NOMO-1 treated with dmso at 0.1 percent for 144 hours (cell line): ENCODE data around the gene PHPT1.
"Not testable (repeated sequence)": the region's sequence is repeated elsewhere in the genome, so short reads cannot be mapped to it uniquely, and the experiment has no call there.

Experiments
- DNase-seq: peaks from one replicate; lab custom pipeline; 2025; ENCODE audit not compliant: unreplicated experiment; lab: John Stamatoyannopoulos, UW

The PHPT1 gene

GRCh38 chr9:136849038-136849959 lies at the start of gene PHPT1:
Gene PHPT1, plus strand, starts transcription at chr9:136849409. Its CDS starts 22 bp downstream, at chr9:136849431.
- DNase-seq: peak; percentile 100

DNA sequence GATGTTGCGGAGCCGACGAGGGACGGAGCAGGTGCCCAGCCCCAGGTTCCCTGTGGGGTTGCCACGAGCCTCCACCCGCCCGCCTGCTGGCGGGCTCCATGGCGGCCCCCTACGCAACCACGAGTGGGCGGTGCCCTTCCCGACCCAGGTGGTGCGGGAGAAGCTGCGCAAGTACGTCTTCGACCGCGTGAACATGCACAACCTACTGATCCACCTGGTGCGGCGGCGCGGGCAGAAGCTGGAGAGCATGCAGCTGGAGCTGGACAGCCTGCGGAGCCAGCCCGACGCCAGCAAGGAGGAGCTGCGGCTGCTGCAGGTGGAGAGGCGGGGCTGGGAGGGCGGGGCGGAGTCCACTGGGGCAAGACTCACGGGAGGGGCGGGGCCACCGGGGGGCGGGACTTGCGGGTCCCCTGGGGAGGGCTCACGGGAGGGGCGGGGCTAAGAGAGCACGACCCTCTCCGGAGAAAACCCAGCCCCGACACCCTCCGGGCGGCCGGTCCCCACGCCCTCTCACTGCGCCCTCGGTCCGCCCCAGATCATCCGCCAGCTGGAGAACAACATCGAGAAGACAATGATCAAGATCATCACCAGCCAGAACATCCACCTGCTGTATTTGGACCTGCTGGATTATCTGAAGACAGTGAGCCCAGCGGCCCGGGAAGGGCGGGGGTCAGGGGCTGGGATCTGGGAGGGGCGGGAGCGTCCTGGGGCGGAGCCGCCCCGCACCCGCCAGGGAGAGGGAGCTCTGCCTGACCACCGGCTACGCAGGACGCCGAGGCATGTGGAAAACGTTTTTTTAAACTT lies 49.2 kb upstream of the PHPT1 start:
- peak; percentile 65 for DNase-seq

DNA sequence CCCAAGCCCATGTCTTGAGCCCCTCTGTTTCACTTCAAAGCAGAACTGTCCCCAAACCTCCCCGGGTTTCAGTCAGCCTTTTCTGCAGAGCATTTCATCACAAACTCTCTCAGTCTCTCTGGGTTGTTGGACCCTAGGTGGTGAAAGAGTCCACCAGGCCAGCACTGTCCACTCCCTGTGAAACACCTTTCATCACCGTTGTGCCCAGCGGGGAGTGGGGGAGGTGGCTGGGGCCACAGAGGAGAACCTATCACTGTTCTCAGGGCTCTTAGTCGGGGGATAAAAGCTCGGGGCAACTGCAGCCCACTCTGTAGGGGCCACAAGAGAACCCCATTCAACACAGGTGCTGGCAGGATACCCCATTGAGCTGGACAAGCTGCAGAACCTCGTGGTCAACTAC lies 46.9 kb upstream of the PHPT1 start:
- DNase-seq: no peak

GRCh38 chr9:136803009-136803550 lies 46.1 kb upstream of the PHPT1 start:
- not testable (repeated sequence) for DNase-seq

DNA sequence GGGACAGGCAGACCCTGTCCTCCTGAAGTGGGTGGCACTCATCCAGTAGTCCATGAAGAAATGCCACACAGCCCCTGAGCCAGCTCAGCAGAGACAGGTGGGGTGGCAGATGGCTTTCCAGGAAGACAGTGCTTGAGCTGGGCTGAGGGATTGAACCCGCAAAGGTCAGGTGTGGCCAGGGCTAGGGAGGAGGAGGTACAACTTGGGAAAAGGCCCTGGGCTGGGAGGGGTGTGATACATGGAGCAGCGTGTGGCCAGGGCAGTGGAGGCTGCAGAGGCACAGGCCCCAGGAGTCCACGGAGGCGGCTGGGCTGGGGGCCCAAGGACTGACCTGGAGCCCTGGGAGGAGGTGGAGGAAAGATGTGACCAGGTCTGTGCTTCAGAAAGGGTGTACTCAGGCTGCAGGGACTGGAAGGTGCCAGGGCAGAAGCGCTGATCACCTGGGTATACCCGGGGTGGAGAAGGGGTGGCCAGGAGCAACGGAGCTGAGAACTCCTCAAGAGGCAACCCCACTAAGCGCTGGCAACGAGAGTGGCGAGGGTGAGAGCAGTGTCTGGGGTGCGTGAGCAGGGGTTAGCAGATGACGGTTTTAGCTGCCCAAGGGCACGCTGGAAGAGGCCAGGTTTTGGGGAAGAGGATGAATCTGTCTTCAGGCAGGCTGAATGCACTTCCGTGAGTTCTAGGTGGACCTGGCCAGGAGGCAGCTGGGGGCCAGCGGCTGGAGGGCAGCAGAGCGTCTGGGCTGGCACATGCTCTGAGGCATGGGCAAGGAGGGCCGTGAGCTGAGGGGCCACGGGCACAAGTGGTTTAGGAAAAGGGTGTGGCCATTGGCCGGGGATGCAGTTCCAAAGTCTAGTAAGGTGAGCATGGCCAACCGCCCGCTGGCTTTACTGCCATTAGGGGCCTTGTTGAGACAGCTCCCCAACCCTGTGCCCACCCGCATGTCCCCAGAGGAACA lies 45.4 kb upstream of the PHPT1 start:
- DNase-seq: no peak

GRCh38 chr9:136804509-136805206 lies 44.6 kb upstream of the PHPT1 start:
- no peak for DNase-seq

- DNase-seq: no peak
Measured at GRCh38 chr9:136805207-136805740, 43.9 kb upstream of the PHPT1 start.

GRCh38 chr9:136806067-136806466 lies 43.1 kb upstream of the PHPT1 start:
- no peak for DNase-seq

DNA sequence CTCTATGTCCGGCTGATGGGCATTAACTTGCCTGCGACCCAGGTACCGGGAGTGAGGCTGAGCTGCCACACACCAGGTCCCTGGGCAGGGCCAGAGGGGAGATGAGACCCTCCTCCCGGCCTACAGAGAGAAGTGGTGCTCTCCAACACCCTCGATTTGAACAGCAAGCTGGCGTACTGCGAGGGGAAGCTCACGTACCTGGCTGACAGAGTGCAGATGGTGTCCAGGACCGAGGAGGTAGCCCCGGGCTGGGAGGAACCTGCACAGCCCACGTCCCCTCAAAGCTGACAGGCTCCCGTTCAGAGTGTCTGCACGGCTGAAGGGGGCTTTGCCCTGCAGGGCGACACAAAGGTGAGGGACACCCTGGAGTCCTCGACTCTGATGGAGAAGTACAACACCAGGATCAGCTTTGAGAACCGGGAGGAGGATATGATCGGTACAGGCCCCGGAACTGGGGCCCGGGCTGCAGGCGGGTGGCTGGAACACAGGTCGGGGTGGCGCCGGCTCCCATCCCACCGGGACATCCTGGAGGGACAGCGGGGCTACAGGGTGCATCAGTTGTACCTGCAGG lies 42.5 kb upstream of the PHPT1 start:
- no peak for DNase-seq

GRCh38 chr9:136807281-136808074 lies 41.7 kb upstream of the PHPT1 start, which contains the start of gene RABL6:
Gene RABL6, plus strand, starts transcription at chr9:136807948. Its CDS starts 249 bp downstream, at chr9:136808197.
- DNase-seq: peak; percentile 83

DNA sequence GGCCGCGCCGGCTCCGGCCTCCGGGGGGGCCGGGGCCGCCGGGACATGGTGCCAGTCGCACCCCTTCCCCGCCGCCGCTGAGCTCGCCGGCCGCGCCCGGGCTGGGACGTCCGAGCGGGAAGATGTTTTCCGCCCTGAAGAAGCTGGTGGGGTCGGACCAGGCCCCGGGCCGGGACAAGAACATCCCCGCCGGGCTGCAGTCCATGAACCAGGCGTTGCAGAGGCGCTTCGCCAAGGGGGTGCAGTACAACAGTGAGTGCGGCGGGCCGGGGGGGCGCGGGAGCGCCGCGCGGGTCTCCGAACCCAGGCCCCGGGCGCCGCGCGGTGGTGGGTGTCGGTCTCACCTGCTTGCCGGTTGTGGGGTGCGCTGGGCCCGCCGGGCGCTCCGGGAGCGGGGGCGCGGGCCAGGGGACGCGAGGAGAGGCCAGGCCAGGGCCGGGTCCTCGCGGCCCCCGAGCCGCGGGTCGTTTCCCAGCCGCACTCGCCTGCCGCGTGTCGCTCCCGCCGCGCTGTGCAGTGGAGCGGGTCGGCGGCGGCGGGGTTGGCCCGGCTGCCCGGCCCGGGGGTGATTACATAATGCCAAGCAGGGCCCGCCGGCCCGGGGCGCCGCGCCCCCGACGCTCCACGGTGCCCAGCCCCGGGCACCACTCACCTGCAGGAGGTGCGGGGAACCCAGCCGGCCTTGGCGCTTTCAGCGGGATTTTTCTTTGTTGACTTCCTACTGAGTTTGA lies 41.0 kb upstream of the PHPT1 start:
- DNase-seq: no peak

DNA sequence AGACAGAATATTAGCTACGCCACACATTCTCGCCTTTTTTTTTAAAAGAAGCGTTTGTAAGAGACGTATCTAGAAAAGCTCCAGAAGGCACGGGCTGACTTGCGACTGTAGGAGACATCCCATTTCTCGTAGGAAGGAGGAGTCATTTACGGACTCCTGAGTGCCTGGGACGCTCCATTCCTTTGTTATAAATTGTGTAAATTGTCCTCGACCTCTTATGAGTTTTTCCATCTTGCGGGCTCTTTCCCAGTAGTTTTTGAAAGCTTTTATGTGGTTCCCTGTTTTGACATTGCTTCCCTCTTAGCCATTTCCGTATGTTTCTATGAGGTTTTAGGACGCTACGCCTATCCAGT lies 40.4 kb upstream of the PHPT1 start:
- no peak for DNase-seq

DNA sequence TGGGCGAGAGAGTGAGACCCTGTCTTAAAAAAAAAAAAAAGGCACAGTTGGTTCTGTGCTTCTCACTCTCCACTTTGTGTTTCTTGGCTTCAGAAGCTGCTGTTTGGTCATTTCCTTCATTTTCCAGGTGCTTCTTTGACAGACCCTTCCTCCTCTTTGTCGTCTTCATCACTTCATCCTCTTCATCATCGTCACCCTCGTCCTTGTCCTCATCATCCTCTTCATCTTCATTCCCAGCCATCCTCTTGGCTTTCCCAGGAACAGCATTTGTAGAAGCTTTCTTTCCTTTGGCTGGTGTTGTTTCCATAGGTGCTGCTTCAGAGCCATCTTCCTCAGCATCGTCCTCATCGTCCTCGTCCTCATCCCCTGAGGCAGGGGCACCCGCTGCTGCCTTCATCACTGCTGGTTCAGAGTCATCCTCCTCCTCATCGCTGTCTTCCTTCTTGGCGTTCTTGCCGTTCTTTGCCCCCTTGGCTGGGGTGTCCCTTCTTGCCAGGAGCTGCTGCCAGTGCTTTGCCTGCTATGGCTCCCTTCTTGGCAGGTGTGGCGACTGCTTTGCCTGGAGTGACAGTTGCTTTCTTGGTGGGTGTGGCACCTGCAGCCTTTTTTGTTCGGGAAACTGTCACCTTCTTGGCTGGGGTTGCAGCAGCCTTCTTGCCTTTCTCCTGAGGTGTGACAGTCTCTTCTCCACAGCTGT lies 34.3 kb upstream of the PHPT1 start:
- DNase-seq: no peak

GRCh38 chr9:136815422-136815782 lies 33.8 kb upstream of the PHPT1 start:
- no peak for DNase-seq

- no peak for DNase-seq
Measured at GRCh38 chr9:136820971-136821825, 28.0 kb upstream of the PHPT1 start.

GRCh38 chr9:136821826-136822544 lies 27.2 kb upstream of the PHPT1 start:
- no peak for DNase-seq
